AG08396 (cell line): ENCODE measurements around the gene NRSN1.

Experiments
- DNase-seq: peaks from one replicate; pipeline ENCODE4 v3.0.0; 2012; ENCODE audit warnings: low spot score, mixed read lengths

Gene NRSN1, protein sequence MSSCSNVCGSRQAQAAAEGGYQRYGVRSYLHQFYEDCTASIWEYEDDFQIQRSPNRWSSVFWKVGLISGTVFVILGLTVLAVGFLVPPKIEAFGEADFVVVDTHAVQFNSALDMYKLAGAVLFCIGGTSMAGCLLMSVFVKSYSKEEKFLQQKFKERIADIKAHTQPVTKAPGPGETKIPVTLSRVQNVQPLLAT

DNA sequence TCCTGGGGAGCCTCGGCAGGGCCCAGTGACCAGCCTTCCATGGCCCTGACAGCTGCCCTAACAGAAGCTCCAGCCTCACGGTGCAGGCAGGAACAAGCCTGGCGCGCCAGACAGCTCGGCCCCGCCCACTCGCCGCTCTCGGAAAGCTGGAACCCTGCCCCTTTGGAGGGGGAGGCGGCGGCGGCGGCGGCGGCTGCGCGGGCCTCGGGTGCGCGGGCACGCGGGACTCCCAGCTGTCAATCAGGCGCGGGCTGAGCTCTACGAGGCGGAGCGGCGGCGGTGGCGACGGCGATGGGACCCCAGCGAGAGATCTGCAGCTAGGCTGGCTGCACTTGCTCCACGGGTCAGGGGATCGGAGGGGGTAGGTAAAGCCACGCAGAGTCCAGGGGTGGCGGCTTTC is at the start of gene NRSN1:
TSS of gene NRSN1 (plus strand) at position 236 of the 400 bp plus-strand sequence. CDS start 8,113 bp downstream, outside the sequence.
- DNase-seq = no peak

DNA sequence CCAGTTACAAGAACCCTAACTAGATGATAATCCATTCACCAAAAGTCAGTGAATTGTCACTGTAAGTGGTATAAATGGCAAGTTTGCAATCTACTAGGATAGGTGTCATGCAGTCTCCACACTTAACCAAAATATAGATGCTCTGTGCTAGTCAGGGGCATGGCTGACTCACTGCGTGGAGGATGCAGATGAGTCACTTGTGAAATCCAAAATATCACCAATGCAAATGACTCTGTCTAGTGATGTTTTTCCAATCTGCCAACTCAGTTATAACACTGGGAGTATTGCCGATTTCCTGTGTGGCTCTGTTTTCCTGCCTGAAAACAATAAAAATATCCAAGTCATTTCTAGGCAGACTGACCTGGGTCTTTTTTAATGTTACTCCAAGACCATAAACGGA is 47.8 kb upstream of the NRSN1 start:
- DNase-seq = no peak

DNA sequence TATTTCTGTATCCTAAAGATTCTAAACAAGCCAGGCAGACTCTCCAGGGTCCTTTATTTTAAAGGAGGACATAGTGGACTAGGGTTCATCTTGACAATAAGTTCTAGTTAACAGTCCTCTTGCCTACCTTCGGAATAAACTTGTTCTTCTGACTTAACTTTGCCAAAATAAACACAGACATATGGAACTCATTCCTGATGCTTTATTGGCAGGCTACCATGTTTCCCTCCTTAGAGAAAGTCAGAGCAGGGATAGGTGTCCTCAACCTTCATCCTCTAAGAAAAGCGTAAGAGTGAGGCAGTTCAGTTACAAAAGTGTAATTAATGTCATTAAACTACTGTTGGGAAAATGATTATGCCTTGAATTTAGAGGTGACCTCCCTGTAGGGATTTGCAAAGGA is 46.9 kb upstream of the NRSN1 start:
- no peak for DNase-seq

DNA sequence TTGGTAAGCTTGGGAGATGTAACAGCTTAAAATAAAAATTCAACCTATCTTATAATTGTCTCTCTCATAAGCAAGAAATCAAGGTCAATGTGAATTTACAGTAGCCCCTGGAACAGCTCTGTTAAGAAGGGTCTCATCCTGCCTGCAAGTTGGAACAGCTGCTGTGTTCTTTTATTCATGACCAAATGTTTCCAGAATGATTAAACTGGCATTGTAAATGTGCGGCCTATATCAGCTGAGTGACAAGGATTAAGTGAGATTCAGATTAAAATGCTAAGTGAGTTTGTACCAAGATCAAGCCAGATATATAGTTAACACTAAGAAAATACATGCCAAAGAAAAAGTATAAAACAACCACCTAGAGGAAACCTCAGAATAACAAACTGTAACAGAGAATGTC is 45.3 kb upstream of the NRSN1 start:
- DNase-seq = no peak

DNA sequence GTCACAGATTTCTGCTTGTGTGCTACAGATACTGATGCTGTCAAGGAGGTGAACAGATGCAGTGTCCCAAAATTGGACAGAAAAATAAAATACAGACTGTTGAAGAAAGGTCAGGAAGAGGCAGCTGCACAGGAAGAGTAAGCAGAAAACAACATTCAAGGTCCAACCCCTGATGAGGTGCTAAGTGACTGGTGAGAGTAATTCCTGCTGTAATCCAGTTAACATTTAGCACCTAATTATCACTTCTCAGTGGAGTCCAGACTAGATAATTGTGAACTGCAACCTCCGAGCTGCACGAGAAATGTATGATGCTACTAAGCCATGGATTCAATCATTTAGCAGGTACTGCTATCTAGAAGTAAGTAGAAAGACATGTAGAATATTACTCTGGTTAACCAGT is 36.3 kb upstream of the NRSN1 start:
- DNase-seq = no peak

DNA sequence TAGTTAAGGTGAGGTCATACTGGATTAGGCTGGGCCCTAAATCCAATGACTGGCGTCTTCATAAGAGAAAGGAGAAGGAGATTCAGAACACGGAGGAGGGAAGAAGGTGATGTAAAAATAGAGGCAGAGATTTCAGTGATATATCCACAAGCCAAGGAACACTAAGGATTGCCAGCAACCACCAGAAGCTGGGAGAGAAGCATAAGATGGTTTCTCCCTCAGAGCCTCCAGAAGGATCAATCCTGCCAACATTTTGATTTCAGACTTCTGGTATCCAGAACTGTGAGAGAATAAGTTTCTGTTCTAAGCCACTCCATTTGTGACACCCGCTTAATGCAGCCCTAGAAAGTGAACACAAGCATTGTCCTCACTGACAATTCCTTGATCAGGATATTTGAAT is 33.6 kb upstream of the NRSN1 start:
- no peak for DNase-seq

DNA sequence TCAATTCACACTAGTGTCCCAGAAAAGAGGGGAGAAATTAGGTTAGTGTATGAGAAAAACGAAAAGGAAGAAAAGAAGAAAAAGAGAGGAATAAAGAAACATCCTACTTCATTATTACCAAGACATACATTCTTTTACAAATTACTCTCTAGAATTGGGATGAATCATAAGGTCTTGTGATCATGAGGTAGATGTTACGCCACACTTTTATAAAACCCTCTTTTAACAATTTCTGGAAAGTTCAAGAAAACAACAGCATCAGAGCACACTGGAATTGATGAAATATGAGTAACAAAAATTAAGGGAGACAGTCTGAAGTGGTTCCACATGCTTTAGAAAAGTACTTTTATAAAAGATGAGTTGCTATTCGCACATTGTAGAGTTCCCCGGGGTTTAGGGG is 32.6 kb upstream of the NRSN1 start:
- DNase-seq = no peak

DNA sequence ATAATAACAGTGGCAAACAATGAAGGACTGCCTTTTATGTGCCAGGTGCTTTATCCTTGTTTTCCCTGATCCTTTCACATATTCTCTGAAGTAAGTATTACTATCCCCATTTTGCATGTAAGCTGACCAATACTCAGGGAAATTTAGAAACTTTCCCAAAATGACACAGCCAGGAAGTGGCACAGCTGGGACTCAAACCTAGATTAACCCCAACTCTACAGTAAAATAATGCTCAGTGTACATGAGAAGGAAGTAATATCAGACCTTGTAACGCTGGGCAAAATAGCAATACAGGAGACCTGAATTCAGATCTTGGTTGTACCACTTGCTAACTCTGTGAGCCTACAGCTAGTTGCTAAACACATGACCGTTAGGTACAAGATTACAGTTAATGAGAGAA is 26.8 kb upstream of the NRSN1 start:
- no peak for DNase-seq

DNA sequence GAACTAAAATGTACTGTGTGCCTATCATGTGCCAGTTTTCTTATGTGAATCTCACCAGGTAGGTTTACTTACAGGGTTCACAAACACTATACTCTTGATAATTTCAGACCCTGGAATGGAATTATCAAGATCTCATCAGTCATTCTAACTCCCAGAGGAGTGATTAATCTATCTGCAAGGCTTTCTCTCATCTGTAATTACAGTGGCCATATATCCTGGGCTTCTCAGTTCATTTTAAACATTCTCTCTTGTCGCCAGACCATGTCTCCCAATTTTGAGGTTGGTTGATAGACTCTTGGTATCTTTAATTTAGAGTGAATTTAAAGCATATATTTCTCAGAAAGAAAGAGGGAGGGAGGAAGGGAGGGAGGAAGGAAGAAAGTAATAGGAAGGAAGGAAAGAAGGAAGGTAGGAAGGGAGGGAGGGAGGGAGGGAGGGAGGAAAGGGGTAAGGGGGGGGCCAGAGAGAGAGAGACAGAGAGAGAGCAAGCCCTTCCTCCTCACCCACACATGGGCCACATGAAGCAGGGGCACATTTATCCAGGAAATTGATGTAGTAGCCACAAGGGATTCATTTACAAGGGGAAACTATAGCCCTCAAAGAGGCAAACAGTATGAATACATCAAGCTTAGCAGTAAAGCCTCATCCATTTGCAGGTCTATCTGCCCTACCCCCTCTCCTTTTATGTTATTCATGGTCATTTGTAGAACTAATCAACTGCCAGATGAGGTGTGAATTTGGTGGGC is 25.8 kb upstream of the NRSN1 start:
- no peak for DNase-seq

DNA sequence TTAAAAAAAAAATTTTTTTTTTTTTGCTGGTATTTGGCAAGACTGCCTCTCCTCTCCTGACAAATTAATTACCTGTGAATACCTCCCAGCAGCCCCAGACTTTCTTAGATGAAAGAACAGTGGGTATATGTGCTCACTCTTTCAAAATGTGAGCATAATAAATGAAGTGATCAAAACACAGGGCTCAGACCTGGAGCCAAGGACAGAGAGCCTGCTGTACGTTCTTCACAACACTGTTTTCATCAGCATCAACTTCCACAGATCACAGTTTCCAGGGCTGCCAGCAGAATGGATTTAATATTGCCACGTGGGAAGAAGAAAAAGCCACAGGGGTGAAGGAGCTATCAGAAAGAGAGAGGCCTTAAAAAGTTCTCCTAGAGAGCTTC is 25.3 kb upstream of the NRSN1 start:
- DNase-seq = no peak

DNA sequence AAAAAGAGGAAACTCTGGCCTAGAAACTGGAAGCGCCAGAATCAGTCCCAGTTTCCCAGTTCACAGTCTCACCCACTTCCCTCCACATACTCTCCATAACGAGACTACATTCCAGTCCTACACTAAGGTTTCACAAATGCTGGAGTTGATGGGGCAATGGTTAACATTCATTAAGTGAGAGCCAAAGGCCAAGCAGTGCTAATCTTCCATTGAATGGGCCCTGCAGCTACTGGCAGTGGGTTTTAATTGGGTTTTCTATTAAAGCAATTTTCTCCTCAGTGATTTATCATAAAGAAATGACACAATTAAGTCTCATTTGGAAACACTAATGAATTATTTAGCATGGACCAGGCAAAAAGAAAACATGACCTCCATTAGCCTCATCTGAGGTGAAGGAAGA is 20.8 kb upstream of the NRSN1 start:
- DNase-seq = no peak

DNA sequence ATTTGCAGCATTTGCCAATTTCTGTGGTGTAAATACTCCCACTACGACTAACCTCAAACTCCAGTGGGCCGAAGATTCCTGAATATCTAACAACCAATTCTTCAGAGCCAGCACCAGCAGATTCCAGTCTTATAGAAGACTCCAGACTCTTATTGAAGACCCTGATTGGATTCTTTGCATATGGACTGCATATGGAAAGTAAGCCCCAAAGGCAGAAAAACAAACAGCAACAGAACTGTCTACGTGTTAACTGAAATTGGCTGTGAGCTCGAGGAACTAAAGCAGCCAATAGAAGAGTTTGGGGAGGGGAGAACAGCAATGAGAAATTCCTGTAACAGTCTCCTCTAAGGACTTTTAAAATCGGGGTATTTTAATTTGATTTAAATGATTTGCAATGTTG is 19.7 kb upstream of the NRSN1 start:
- DNase-seq = no peak

DNA sequence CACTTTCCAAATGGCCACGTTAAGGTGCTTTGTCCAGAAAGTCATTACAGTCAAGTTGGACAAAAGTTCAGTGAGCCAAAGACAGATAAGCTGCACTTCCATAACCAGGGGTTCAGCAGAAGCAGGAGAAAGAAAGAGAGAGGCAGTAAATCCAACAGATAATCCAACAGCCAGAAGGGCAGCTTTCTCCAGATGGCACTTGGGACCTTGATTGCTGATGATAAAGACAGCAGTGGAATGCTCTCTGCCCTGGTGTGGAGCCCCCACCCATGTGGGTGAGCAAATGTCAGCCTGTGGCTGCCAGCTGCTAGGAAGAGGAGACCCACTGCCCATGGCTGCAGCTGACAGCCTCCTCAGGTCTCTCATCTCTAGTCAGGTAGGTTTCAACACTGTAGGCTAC is 18.7 kb upstream of the NRSN1 start:
- DNase-seq = no peak

DNA sequence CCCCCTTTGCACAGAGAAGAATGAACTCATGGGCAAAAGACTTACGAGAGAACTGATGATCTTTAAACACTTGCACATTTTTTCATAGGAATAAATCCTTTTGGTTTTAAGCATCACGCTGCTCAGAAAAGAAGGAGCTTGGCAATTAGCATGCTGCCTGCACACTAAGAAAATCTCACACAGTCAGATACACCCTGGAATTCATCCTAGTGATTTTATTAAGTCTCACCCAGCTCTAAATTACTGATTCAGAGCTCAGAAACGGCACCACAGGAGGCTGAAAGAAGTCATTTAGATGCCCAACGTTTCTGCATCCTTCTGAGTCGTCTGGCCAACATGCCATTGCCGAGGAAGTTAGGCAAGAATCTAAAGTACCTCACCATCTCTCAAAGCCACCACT is 18.0 kb upstream of the NRSN1 start:
- DNase-seq = no peak

DNA sequence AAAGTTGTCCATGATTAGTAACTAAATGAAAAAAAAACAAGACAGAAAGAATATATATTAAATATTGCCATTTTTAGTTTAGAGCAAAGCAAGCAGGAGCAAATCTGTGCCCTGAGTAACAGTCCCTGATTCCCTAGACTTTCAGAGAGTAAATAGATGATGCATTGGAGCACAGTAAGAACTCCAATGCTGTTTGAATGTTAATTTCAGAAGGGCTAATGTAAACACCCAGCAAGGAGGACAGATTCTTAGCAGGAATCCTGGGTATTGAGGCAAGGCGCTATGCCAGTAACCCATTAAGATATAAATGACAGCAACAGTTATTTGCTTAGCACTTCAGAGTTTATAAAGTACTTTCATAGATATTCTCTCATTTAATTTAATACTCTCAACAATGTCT is 15.6 kb upstream of the NRSN1 start:
- no peak for DNase-seq

DNA sequence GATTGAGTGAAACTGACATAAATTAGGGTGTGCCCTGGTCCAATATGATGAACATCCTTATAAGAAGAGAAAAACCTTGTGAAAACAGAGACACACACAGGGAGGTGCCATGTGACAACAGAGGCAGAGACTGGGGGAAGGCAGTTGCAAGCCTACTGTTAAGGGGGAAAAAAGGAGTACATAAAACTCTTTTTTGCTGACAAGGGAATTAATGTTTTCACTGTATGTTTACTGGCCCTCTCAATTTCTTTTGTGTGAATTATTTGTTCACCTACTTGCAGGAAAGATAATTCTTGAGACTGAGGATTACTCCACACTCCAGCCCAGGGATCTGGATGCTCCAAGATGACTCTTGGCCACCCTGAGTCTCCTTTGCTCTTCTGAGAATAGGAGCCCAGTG is 12.1 kb upstream of the NRSN1 start:
- no peak for DNase-seq

DNA sequence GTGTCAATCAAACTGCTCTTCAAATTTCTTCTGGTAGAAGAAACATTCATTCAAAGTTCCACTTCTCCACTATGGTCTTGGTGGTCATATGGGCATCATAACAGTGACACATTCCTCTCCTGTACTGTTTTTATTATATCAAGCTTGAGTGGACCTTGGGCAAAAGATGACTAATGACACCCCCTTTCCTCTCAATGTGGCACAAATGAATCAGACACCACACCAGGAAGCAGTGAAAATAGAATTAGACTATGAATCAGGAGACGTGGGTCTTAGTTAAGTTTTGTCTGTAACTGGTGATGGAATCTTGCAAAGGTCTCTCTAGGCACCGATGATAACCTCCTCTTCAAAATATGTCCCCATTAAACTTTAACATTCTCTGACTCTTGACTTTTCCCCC is 9.0 kb upstream of the NRSN1 start:
- no peak for DNase-seq

DNA sequence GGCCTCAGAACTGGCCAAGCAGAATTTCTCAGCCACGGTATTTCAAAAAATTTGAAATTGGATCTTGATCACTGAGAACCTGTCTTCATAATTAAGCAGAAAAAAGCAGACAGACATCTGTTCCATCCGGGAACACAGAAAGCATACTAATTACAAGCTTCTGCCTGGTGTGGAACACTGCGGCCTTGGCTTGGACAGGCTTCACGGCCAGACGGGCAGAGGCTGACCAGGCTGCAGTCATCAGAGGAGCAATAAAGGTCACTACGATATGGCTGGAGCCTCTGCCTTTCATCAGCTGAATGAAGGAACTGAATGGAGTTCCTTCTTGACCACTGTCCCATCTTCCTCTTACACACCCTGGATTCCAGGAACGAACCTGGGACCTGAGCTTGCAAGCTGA is 3.9 kb upstream of the NRSN1 start:
- DNase-seq = no peak

DNA sequence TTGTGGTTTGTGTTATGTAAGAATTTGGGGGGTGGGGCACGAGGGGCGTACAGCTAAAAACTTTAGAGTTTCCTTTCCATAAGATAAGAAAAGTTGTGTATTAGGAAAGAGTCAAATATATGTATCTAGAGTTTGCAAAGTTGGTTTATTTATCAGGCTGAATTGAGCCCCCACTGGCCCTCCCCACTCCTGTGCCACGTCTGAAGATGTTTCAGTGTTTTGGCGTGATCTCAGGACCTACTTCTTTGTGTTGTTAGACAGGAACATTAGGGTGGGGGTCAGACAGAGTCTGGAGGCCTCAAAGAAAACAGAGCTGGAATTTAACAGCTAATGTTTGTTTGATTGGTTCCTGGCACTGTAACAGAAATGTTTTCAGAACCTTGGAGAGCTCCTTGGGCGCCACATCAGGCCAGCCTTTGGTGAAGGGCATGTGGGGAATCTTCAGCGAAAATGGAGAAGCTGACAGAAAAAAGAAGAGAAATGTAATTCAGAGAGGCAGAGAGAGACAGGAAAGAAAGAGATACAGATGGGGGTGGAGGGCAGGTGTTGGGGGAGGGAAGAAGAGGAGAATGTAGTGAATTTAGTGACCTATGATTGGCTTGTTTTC is 674 bp downstream of the NRSN1 start:
- DNase-seq = peak; percentile 44

DNA sequence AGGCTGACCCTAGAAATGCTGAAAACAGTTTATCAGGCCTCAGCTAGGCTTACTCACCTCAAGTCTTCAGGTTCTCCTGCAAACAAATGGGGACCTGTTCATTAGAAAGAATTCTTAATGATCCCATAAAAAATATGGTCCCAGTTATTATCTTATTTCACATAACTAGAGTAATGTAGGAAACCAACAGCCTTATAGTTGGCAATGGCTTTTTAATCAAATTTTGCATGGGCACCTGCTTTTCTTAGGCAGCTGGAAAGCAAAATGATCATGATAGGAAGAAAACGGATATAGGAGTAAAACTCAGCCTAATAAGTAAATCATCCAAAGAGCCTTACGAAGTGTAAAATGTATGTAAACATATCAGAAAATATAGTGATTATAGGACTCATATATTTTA is 1.3 kb downstream of the NRSN1 start:
- DNase-seq = no peak

DNA sequence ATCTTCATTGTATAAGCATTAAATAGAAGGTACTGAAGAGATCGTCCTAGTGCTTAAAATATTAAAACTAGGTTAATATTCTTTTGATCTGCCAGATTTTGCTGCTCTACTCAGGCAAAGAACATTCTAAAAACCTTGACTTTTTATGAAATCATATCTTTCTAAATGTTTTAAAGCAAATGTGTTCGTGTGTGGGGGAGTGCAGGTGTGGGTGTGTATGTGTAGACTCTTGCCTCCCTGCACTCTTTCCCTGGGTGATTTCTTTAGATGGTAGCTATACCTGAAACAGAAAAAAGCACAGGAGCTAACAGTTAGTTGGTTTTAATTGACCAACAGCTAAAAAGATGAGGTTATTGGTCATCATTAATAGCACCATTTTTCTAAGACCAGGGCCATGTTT is 5.7 kb downstream of the NRSN1 start:
- no peak for DNase-seq

DNA sequence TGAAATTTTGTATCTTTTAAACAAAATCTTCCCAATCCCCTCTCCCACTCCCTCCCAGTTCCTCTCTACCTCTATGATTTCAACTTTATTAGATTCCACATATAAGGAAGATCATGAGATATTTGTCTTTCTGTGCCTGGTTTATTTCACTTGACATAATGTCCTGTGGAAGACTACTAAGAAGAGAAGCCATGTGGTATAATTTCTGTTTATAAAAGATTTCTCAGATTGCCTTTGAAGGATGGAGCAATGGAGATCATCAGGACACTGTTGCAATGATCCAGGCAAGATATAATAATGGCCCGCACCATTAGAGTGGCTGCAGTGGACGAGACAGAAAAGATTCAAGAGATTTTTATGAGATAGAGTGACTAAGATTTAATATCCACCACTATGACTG is 13.1 kb downstream of the NRSN1 start:
- DNase-seq = no peak

DNA sequence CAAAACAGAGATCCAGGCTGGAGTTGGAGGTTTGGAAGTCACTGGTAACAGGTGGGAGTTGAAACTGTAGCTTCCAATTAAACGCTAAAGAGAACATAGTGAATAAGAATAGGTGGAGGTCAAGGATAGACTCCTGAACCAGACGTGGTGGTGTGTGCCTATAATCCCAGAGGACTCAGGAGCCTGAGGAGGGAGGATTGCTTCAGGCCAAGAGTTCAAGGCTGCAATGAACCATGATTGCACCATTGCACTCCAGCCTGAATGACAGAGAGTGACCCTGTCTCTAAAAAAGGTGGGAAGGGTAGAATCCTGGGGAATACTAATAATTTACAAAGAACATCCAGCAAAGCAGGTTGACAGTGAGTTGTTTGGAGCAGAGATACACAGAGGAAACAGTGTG is 13.6 kb downstream of the NRSN1 start:
- no peak for DNase-seq

DNA sequence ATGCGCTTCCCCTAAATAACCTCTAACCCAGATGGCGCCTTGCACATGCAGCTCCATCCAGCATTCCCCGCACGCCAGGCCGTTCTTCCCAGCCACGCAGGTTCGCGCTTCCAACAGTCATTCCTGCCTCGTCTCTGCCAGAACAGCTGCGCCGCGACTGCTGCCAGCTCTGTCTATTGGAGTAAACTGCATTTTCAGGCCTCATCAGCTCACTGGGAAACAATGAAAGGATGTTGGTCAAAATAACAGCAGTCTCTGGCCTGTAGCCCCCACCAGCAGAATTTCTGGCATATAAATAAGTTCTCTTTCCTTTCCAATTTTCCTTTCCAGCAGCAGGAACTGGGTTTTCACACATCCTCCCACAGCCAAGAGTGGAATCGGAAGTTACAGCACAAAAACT is 14.6 kb downstream of the NRSN1 start:
- DNase-seq = no peak
